Kidney epithelial cell (primary cell): Measurements from ENCODE around the gene BIRC3. TPM values are rescaled to one million over a fixed set of nuclear protein-coding genes. Genes with fewer than 3 reads are reported as not detected.

ENCODE experiments used
- DNase-seq: peaks from one replicate; pipeline ENCODE4 v3.0.0-alpha.2; 2010; ENCODE audit warnings: low read depth
- H3K27me3 ChIP-seq: 2 replicates; pipeline ENCODE4 v1.6.0; 2011; ENCODE audit warnings: low read length; ENCODE audit not compliant: control insufficient read depth, insufficient read depth
- H3K36me3 ChIP-seq: 2 replicates; pipeline ENCODE4 v1.5.1; 2011; ENCODE audit warnings: low read length; ENCODE audit not compliant: control insufficient read depth, insufficient read depth
- H3K4me3 ChIP-seq: 2 replicates; pipeline ENCODE4 v1.5.1; 2011; ENCODE audit warnings: low read depth, mild to moderate bottlenecking, control low read depth, low read length
- total RNA-seq: library from RNA; depleted of rRNA; stranded (reverse); fragments of >200 nt; gene quantifications from 2 replicates; pipeline ENCODE4 v1.2.3, GENCODE V29; 2015
- TF ChIP-seq, protein P1 (sequence below): IDR thresholded peaks from 2 replicates; pipeline ENCODE4 v1.5.1; 2011; ENCODE audit warnings: mild to moderate bottlenecking, moderate library complexity, low read length, control low read depth, inconsistent platforms; ENCODE audit not compliant: insufficient read depth, poor library complexity, severe bottlenecking

The BIRC3 gene
- total RNA-seq, 1 donor from 2014 or later = 10.0 TPM

DNA sequence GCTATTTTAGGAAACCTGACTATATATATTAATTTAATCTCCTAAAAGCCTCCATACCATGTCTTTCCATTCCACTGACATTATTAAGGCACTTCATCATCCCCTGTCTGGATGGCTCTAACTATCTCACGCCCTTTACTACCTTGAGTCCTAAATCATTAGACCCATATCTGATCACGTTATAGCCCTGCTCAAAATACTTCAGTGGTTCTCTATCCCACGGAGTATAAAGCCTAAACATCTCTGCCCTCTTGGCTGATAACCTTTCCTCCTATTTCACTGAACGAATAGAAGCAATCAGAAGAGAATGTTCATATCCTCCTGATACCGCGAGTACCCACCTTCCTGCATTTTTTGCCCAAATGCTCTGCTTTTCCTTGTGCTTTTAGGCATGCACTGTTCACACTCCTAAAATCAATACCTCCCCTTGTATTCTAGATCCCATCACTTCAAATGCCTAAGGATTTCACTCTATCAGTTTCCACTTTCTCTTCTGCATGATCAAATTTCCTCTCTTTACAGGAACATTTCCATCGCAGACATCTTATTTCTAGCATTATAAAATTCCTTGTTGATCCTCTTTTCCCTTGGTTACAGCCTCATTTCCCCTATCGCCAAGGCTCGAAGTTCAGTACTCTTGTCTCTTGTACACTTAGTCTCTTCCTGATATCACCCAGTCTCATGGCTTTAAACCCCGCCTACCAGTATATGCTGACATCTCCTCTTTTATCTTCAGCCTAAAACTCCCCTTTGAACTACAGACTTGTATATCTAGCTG is 45.0 kb upstream of the BIRC3 start:
- no peaks in the 10 kb centered on the region for H3K36me3 ChIP-seq

DNA sequence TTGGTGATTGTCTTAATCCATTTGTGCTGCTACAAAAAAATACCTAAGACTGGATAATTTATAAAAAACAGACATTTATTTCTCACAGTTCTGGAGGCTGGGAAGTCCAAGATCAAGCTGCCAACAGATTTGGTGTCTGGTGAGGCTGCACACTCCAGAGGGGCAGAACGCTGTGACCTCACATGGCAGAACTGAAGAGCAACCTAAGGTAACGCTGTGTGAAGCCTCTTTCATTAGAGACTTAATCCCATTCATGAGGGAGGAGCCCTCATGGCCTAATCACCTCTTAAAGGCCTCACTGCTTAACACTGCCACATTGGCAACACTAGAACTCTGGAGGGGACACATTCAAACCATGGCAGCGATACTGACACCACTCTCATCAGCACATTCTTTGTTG is 42.7 kb upstream of the BIRC3 start:
- DNase-seq = no peak
- Histone ChIP-seq H3K27me3 (no peaks in the 10 kb centered on the region), H3K36me3 (no peaks in the 10 kb centered on the region), H3K4me3 (no peak overlapping the region)
- TF ChIP-seq, protein P1, sequence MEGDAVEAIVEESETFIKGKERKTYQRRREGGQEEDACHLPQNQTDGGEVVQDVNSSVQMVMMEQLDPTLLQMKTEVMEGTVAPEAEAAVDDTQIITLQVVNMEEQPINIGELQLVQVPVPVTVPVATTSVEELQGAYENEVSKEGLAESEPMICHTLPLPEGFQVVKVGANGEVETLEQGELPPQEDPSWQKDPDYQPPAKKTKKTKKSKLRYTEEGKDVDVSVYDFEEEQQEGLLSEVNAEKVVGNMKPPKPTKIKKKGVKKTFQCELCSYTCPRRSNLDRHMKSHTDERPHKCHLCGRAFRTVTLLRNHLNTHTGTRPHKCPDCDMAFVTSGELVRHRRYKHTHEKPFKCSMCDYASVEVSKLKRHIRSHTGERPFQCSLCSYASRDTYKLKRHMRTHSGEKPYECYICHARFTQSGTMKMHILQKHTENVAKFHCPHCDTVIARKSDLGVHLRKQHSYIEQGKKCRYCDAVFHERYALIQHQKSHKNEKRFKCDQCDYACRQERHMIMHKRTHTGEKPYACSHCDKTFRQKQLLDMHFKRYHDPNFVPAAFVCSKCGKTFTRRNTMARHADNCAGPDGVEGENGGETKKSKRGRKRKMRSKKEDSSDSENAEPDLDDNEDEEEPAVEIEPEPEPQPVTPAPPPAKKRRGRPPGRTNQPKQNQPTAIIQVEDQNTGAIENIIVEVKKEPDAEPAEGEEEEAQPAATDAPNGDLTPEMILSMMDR = no peak

More for the DNA sequence above, 45.0 kb upstream of the BIRC3 start:
- no peak for DNase-seq
- Histone ChIP-seq H3K27me3 (no peaks in the 10 kb centered on the region), H3K4me3 (no peak overlapping the region)
- TF ChIP-seq, protein P1 = no peak

DNA sequence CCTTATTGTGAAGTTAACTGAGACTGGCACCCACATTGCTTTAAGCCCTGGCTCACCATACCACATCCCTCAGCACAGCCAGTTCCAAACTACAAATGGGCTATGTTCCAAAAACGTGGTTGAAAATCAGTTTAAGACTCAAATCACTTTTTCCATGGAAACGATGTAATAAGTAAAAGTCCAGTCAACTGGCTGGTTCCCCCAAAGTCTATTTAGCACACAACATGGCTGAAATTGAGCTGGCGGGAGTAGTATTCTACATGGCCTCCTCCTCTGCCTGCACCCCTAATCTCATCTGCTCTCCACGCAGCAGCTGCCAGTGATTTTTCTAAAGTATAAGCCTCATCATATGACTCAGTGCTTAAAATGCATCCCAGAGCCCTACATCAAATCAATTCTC is 40.9 kb upstream of the BIRC3 start:
- TF ChIP-seq, protein P1 = no peak

GRCh38 chr11:102276783-102277182 is 40.5 kb upstream of the BIRC3 start:
- no peak for DNase-seq
- TF ChIP-seq, protein P1 = no peak
- Histone ChIP-seq H3K4me3 (no peak overlapping the region), H3K27me3 (no peaks in the 10 kb centered on the region), H3K36me3 (no peaks in the 10 kb centered on the region)

More for the DNA sequence above, 40.9 kb upstream of the BIRC3 start:
- no peaks in the 10 kb centered on the region for H3K36me3 ChIP-seq
- DNase-seq = no peak
- H3K4me3 ChIP-seq = no peak overlapping the region
- H3K27me3 ChIP-seq = no peaks in the 10 kb centered on the region

DNA sequence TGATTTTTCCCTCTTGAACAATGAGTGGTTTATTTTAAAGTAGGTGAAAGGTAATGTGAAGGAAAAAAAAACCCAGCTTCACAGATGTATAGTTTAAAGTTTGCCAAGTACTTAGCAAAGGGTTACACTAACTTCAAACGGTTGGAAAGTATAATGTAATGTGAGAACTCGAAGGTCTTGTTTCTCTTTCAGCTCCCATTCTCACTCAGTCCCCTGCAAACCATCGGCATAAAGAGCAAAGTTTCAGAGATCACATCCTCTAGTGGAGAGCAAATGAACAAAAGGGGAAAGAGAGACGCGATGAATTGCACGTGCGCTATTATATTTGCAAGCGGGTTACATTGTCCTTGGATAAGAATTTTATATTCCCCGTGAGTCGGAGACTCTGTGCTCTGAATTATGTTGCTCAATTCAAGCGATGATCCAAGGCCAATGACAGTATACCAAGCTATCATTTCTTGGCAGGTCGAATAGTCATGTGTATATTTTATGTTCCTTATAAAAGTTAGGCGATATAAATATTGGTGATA is 37.6 kb upstream of the BIRC3 start:
- Histone ChIP-seq H3K4me3 (no peak overlapping the region), H3K27me3 (no peaks in the 10 kb centered on the region), H3K36me3 (no peaks in the 10 kb centered on the region)
- TF ChIP-seq, protein P1 = peak; percentile 34
- DNase-seq = no peak
